ENCODE results near the gene FASN.

FASN gene

GRCh38 chr17:82061047-82061925 lies 36.8 kb downstream of the FASN start:
- Histone ChIP-seq H3K9me3 (replicated peaks; ENCODE audit: low read length) (no peaks in the 10 kb centered on the region), H3K9ac (ENCODE audit: low read depth, low read length) (no peak overlapping the region), H3K4me2 (ENCODE audit: low read length) (no peak overlapping the region), H3K36me3 (ENCODE audit: insufficient read depth, low read length) (peaks cover 58% of the 10 kb centered on the region), H3K4me1 (ENCODE audit: control insufficient read depth, insufficient read depth, low read length) (peaks cover 19% of the 10 kb centered on the region), H3K27me3 (ENCODE audit: control insufficient read depth, insufficient read depth, low read length) (no peaks in the 10 kb centered on the region), H3K4me3 (ENCODE audit: low read length) (no peak overlapping the region)

- H3K9me3 ChIP-seq (replicated peaks; ENCODE audit: low read length): no peaks in the 10 kb centered on the region
- no peak overlapping the region for H3K4me3 ChIP-seq (ENCODE audit: low read length)
- H3K36me3 ChIP-seq (ENCODE audit: insufficient read depth, low read length): peaks cover 65% of the 10 kb centered on the region
- H3K9ac ChIP-seq (ENCODE audit: low read depth, low read length): no peak overlapping the region
- H3K27me3 ChIP-seq (ENCODE audit: control insufficient read depth, insufficient read depth, low read length): no peaks in the 10 kb centered on the region
- H3K4me1 ChIP-seq (ENCODE audit: control insufficient read depth, insufficient read depth, low read length): peaks cover 13% of the 10 kb centered on the region
- H3K4me2 ChIP-seq (ENCODE audit: low read length): no peak overlapping the region
Observed at GRCh38 chr17:82060614-82061013, 37.4 kb downstream of the FASN start.

DNA sequence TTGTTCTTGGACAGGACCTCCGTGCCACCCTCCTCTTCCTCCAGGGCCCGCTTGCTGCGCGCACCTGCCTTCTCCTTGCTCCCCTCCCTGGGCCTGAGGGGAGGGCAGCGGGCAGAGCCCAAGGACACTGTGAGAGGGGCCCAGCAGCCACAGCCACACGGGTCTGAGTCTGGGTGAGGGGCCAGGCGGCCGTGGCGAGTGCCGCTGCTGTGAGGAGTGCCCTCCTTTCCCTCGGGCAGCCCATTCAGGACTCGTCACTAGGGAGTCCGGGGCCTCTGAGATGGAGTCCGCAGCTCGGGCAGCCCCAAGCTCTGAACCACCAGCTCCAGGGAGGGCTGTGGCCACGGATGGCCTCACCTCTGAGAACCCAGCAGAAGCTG lies 38.0 kb downstream of the FASN start:
- no peaks in the 10 kb centered on the region for H3K27me3 ChIP-seq (ENCODE audit: control insufficient read depth, insufficient read depth, low read length)
- no peak overlapping the region for H3K4me2 ChIP-seq (ENCODE audit: low read length)
- H3K9ac ChIP-seq (ENCODE audit: low read depth, low read length): no peak overlapping the region
- H3K4me1 ChIP-seq (ENCODE audit: control insufficient read depth, insufficient read depth, low read length): peaks cover 12% of the 10 kb centered on the region
- H3K4me3 ChIP-seq (ENCODE audit: low read length): no peak overlapping the region
- no peaks in the 10 kb centered on the region for H3K9me3 ChIP-seq (replicated peaks; ENCODE audit: low read length)
- H3K36me3 ChIP-seq (ENCODE audit: insufficient read depth, low read length): peaks cover 69% of the 10 kb centered on the region

DNA sequence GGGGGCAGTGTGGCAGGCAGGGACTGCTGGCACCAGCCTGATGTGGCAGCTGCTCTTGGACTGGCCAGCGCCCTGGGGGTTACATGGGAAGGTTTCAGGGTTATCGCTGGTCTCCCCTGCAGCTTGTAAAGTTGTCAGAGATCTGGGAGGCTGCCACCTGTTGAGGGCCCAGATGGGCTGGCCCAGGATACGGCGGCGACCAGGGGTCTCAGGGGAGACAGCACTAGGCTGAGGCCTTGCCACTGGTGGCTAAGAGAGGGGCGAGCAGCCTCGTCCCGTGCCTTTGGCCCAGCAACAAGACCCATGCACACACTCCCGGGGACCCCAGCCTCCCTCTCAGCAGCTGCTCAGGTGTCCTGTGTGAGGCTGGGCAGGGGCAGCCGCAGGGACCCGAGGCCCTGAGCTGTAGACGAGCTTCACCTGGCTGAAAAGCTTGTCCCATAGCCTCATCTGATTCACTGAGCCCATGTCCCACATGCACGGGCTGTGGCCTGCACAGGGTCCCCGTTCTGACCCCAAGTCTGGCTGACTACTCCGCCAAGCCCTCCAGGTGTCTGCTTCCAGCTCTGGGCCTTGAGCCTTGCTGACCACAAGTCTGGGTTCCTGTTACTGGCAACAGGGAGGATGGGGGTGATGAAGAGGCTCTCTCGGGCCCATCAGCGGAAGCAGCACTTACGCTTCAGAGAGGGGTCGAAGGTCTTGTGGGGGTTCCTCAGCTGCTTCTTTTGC lies 38.6 kb downstream of the FASN start:
- no peaks in the 10 kb centered on the region for H3K9me3 ChIP-seq (replicated peaks; ENCODE audit: low read length)
- H3K4me3 ChIP-seq (ENCODE audit: low read length): no peak overlapping the region
- H3K4me2 ChIP-seq (ENCODE audit: low read length): no peak overlapping the region
- H3K9ac ChIP-seq (ENCODE audit: low read depth, low read length): no peak overlapping the region
- peaks cover 74% of the 10 kb centered on the region for H3K36me3 ChIP-seq (ENCODE audit: insufficient read depth, low read length)
- H3K4me1 ChIP-seq (ENCODE audit: control insufficient read depth, insufficient read depth, low read length): peaks cover 6% of the 10 kb centered on the region
- H3K27me3 ChIP-seq (ENCODE audit: control insufficient read depth, insufficient read depth, low read length): no peaks in the 10 kb centered on the region

DNA sequence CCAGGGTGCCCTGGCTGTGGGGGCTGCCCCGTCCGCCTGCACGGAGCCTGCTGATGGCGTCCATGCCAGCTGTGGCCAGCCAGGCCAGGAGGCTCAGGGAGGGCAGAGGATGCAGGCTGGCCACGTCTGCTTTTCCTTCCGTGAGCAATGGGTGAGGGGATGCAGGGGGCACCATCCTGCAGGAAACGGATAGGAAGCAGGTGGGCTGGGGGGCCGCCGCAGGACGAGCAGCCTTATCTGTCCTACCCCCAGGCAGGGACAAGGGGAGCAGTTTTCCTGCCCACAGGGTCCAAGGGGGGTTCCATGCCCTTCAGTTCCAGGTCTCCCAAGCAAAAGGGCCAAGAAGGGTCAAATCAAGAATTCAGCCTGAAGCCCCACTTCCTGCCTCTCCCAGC lies 39.2 kb downstream of the FASN start:
- no peak overlapping the region for H3K4me3 ChIP-seq (ENCODE audit: low read length)

DNA sequence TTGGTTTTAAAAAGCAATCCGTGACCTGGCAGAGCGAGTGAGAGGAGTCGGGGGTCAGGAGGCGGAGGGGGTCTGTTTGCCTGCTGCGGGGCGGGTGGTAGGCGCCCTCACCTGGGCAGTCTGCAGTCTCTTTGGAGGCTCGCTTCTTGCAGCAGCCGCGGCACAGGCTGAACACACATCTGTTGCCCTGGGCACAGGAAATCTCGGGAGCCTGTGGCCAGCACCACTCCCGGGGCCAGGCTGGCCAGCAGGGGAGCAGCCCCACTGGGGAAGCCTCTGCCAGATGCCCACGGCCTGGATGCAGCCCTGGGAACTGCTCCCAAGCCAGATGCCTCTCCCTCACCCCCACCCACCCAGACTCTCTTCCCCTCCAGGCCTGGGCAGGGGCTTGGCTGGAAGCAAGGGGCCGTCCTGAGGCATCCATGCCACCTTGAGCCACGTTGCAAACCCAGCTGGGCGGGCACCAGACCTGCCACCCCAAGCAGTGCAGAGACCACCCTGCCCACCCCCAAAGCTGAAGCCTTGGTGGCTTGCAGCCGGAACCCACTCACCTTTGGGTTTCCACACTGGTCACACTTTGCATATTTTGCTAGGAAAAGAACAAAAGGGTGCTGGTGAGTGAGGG lies 39.7 kb downstream of the FASN start:
- H3K4me1 ChIP-seq (ENCODE audit: control insufficient read depth, insufficient read depth, low read length): peaks cover 3% of the 10 kb centered on the region
- H3K36me3 ChIP-seq (ENCODE audit: insufficient read depth, low read length): peaks cover 81% of the 10 kb centered on the region
- no peaks in the 10 kb centered on the region for H3K27me3 ChIP-seq (ENCODE audit: control insufficient read depth, insufficient read depth, low read length)
- H3K4me2 ChIP-seq (ENCODE audit: low read length): no peak overlapping the region
- no peaks in the 10 kb centered on the region for H3K9me3 ChIP-seq (replicated peaks; ENCODE audit: low read length)
- no peak overlapping the region for H3K4me3 ChIP-seq (ENCODE audit: low read length)
- no peak overlapping the region for H3K9ac ChIP-seq (ENCODE audit: low read depth, low read length)

More for the DNA sequence above, 39.2 kb downstream of the FASN start:
- Histone ChIP-seq H3K9me3 (replicated peaks; ENCODE audit: low read length) (no peaks in the 10 kb centered on the region), H3K36me3 (ENCODE audit: insufficient read depth, low read length) (peaks cover 79% of the 10 kb centered on the region), H3K9ac (ENCODE audit: low read depth, low read length) (no peak overlapping the region), H3K4me2 (ENCODE audit: low read length) (no peak overlapping the region), H3K4me1 (ENCODE audit: control insufficient read depth, insufficient read depth, low read length) (peaks cover under 1% of the 10 kb centered on the region), H3K27me3 (ENCODE audit: control insufficient read depth, insufficient read depth, low read length) (no peaks in the 10 kb centered on the region)

- Histone ChIP-seq H3K4me2 (ENCODE audit: low read length) (no peak overlapping the region), H3K4me3 (ENCODE audit: low read length) (no peak overlapping the region), H3K9me3 (replicated peaks; ENCODE audit: low read length) (no peaks in the 10 kb centered on the region), H3K9ac (ENCODE audit: low read depth, low read length) (no peak overlapping the region), H3K4me1 (ENCODE audit: control insufficient read depth, insufficient read depth, low read length) (peaks cover 12% of the 10 kb centered on the region), H3K36me3 (ENCODE audit: insufficient read depth, low read length) (peaks cover 76% of the 10 kb centered on the region), H3K27me3 (ENCODE audit: control insufficient read depth, insufficient read depth, low read length) (no peaks in the 10 kb centered on the region)
Observed at GRCh38 chr17:82056729-82057621, 41.1 kb downstream of the FASN start.

- peaks cover 70% of the 10 kb centered on the region for H3K36me3 ChIP-seq (ENCODE audit: insufficient read depth, low read length)
- H3K27me3 ChIP-seq (ENCODE audit: control insufficient read depth, insufficient read depth, low read length): no peaks in the 10 kb centered on the region
- H3K4me1 ChIP-seq (ENCODE audit: control insufficient read depth, insufficient read depth, low read length): peaks cover 12% of the 10 kb centered on the region
- no peak overlapping the region for H3K9ac ChIP-seq (ENCODE audit: low read depth, low read length)
- H3K9me3 ChIP-seq (replicated peaks; ENCODE audit: low read length): no peaks in the 10 kb centered on the region
- no peak overlapping the region for H3K4me3 ChIP-seq (ENCODE audit: low read length)
- H3K4me2 ChIP-seq (ENCODE audit: low read length): no peak overlapping the region
Observed at GRCh38 chr17:82055965-82056728, 41.9 kb downstream of the FASN start.

DNA sequence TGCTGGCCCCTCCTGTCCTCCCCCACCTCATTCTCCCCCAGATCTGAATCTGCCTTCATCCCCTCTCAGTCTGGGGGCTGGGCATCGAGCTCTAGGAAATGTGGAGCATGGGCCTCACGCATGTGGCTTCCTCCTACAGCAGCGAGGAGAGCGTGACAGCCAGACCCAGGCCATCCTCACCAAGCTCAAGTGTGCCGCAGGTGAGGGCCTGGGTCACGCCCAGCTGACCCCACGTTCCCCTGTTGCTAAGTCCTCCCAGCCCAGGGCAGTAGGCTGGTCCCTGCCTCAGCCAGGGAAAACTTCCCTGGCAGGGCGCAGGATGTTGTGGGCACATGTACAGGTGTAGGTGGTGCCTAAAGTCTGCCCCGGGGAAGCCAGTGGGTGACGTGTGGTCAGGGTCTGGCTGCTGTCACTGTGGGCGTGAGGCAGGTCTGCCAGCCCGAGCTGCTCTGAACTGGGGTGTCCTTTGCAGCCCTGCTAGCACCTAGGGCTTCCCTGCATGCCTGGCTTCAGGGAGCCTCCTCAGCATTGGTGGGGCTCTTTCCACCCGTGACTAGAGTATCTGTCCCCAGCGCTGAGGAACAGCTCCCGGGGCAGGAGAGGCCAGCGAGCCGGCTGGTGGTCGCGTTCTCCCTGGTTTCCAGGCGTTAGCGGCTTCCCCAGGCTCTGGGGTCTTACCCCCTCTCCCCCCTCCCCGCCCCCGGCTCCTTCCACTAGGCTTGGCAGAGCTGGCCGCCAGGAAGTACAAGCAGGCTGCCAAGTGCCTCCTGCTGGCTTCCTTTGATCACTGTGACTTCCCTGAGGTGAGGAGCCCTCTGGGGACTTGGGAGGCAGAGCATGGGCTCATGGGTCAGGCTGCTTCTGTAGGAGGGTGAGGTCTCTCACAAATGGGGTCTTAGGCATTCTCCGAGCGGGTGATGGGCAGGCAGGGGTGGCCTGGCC lies 42.7 kb downstream of the FASN start:
- Histone ChIP-seq H3K36me3 (ENCODE audit: insufficient read depth, low read length) (peaks cover 64% of the 10 kb centered on the region), H3K9ac (ENCODE audit: low read depth, low read length) (no peak overlapping the region), H3K9me3 (replicated peaks; ENCODE audit: low read length) (no peaks in the 10 kb centered on the region), H3K4me2 (ENCODE audit: low read length) (no peak overlapping the region), H3K27me3 (ENCODE audit: control insufficient read depth, insufficient read depth, low read length) (no peaks in the 10 kb centered on the region), H3K4me1 (ENCODE audit: control insufficient read depth, insufficient read depth, low read length) (peaks cover 17% of the 10 kb centered on the region), H3K4me3 (ENCODE audit: low read length) (no peak overlapping the region)

Measured in skeletal muscle satellite cell (primary cell).